Tibial nerve (tissue), 4 donors: ENCODE results near the gene CBL. TPM values are rescaled to one million over a fixed set of nuclear protein-coding genes. Genes with fewer than 3 reads are reported as not detected.
A peak's percentile ranks its signal among the peaks of the same experiment; 100 is the strongest.

Experiments
- DNase-seq, 2 donors: peaks; one replicate each; pipeline ENCODE4 v3.0.0-alpha.2; 2019; ENCODE audit warnings: low spot score in 2 of 2
- H3K27ac ChIP-seq, 4 donors: fragments of 200-600 bp; sonication (generic) in 3 of 4; one replicate each; pipeline ENCODE4 v1.5.1; 2017 to 2019; ENCODE audit warnings: mild to moderate bottlenecking in 1 of 4
- H3K27me3 ChIP-seq, 2 donors: fragments of 200-600 bp; sonication (generic) in 1 of 2; one replicate each; pipeline versions ENCODE4 v1.5.1 to v1.6.0; 2017 to 2019
- H3K36me3 ChIP-seq, 3 donors: fragments of 200-600 bp; sonication (generic); one replicate each; pipeline ENCODE4 v1.5.1; 2018 to 2019
- H3K4me1 ChIP-seq, 4 donors: fragments of 200-600 bp; sonication (generic) in 3 of 4; one replicate each; pipeline ENCODE4 v1.5.1; 2017 to 2019
- H3K4me3 ChIP-seq, 4 donors: fragments of 200-600 bp; sonication (generic) in 3 of 4; one replicate each; pipeline ENCODE4 v1.5.1; 2017 to 2019; ENCODE audit warnings: mild to moderate bottlenecking in 1 of 4, moderate library complexity in 1 of 4
- H3K9me3 ChIP-seq, 4 donors: fragments of 200-600 bp; sonication (generic) in 3 of 4; one replicate each; pipeline ENCODE4 v1.5.1; 2017 to 2019
- CTCF ChIP-seq, 5 experiments: fragments of 200-600 bp in 3 of 5; fragments of 450-650 bp in 2 of 5; sonication (generic) in 3 of 5; IDR thresholded peaks; one replicate each; pipeline ENCODE4 v1.5.1; 2016 to 2019; ENCODE audit warnings: antibody characterized with exemption in 5 of 5, mild to moderate bottlenecking in 3 of 5, moderate library complexity in 2 of 5
- EP300 ChIP-seq, 2 donors: sonication (generic); formaldehyde crosslinking; IDR thresholded peaks; one replicate each; pipeline ENCODE4 v1.6.1; 2017; ENCODE audit warnings: antibody characterized with exemption in 2 of 2, mild to moderate bottlenecking in 1 of 2
- POLR2A ChIP-seq, 2 donors: fragments of 450-650 bp; IDR thresholded peaks; one replicate each; pipeline ENCODE4 v1.6.1; 2017; ENCODE audit warnings: antibody characterized with exemption in 2 of 2, mild to moderate bottlenecking in 2 of 2, moderate library complexity in 2 of 2
- WGBS, 2 donors: methylation state at CpG; one replicate each; pipeline ENCODE4 v1.1.5; 2018; 5-methylcytosine and 5-hydroxymethylcytosine counted together
- total RNA-seq, 4 donors: library from RNA; depleted of rRNA; stranded (reverse); fragments of >200 nt; gene quantifications; one replicate each; pipeline ENCODE4 v1.1.0, GENCODE V29; 2016

Gene CBL
- total RNA-seq, 4 donors from 2014 or later, result 14.2 to 19.2 (median 16.0) TPM

DNA sequence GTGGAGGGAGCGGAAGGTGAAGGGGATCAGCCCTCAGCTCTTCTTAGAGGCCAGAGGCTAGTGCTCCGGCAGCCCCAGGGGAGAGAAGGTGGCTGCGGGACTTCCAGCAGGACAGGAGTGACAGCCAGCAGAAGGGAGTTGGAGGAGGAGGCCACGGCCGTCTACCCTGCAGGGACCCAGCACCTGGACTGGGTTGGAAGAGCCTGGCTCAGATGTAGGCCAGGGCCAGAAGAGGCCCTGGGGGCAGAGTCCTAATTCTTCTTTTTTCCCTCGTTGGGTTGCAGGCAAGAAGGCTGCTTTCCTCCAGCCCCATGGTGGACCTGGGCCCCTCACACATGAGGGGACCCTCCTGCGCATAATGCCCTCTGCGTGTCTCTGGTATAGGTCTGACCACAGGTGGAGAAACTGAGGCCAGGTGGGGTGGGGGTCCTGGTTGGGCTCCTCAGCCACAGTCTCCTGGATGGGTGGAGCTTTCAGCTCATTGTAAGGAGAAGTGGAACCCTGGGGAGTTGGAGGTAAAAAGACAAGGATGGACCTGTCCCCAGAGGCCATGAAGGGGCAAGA is 113.1 kb downstream of the CBL start:
- Histone ChIP-seq H3K9me3 (no peaks in the 10 kb centered on the region), H3K27ac (peak overlapping the region; percentile 89 to 96 (median 93)), H3K4me1 (peaks cover 0 to 94% (median 60%) of the 10 kb centered on the region in 4 donors), H3K27me3 (peaks cover 0 to 31% of the 10 kb centered on the region in 2 donors), H3K36me3 (no peaks in the 10 kb centered on the region), H3K4me3 (no peak overlapping the region)
- 54 to 69% methylated on average over 7 to 8 of the region's 8 CpGs for WGBS, 2 donors
- no peak for DNase-seq
- TF ChIP-seq EP300 (IDR thresholded peaks at IDR 0.05) (no peak), POLR2A (IDR thresholded peaks at IDR 0.05) (no peak), CTCF (IDR thresholded peaks at IDR 0.05) (no peak)

DNA sequence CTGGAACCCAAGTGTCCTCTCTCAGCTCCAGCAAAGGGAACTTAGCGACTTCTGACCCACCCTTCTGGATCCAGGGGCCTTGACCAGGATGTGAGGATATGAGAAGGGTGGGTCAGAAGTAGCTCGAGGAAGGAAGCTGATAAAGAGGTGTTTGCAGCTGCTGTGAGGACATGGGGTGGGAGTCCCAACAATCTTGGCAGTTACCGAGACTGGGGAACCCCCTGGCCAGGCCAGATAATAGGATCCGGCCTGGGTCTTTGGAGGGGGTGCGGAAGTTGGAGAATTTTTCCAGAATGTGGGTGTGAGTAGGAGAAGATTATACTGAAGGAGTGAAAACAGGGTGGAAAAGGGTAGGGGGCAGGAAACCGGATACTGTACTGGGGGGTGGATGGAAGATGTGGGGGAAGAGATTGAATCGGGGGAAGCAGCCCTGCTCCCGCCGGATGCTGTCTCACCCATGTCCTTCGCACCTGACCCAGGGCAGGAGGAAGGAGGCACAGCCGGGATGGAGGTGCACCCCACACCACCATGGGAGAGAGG is 113.6 kb downstream of the CBL start:
- peaks cover 0 to 89% (median 60%) of the 10 kb centered on the region in 4 donors for H3K4me1 ChIP-seq

DNA sequence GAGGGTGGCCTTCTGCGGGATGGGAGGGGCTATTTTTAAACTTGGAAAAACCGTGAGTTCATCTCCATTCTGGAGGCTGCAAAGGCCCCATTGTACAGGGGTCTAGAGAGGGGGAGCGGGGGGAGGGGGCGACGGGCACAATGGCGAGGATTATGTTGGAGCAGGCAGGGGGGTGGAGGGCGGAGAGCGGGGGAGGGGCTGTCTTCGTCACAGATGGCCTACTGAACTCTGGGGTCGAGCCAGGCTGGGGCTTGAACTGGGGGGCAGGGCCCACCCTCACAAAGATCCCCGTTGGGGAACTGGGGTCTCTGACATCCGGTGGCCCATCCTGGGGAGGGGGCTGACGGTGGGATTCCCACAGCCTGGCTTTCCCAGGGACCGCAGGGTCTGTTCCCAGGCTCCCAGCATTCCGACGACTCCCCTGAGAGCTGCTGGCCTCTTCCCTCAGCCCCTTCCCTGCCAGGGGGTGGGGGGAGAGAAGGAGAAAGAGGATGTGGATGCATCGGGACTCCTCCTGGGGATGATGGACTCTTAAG is 114.2 kb downstream of the CBL start:
- H3K27me3 ChIP-seq, result peaks cover 0 to 31% of the 10 kb centered on the region in 2 donors
- H3K27ac ChIP-seq, result peak overlapping the region; percentile 89 to 96 (median 93)
- H3K4me1 ChIP-seq, result peaks cover 0 to 83% (median 56%) of the 10 kb centered on the region in 4 donors
- no peaks in the 10 kb centered on the region for H3K36me3 ChIP-seq
- WGBS, 2 donors, result 19 to 28% methylated on average over 13 to 17 of the region's 17 CpGs
- TF ChIP-seq POLR2A (IDR thresholded peaks at IDR 0.05) (no peak), CTCF (IDR thresholded peaks at IDR 0.05) (no peak), EP300 (IDR thresholded peaks at IDR 0.05) (no peak)
- no peak for DNase-seq
- peak overlapping the region; percentile 40 to 53 (median 50) for H3K4me3 ChIP-seq
- H3K9me3 ChIP-seq, result no peaks in the 10 kb centered on the region

More for the DNA sequence above, 113.6 kb downstream of the CBL start:
- H3K4me3 ChIP-seq, result peak overlapping the region in 1 of 4 donors; percentile 53
- DNase-seq, result no peak
- H3K9me3 ChIP-seq, result no peaks in the 10 kb centered on the region
- no peak for TF ChIP-seq CTCF (IDR thresholded peaks at IDR 0.05)
- peak in 1 of 2 donors; percentile 13 for TF ChIP-seq POLR2A (IDR thresholded peaks at IDR 0.05)
- peak in 1 of 2 donors; percentile 9 for TF ChIP-seq EP300 (IDR thresholded peaks at IDR 0.05)
- 36 to 38% methylated on average over 11 of the region's 11 CpGs for WGBS, 2 donors
- peak overlapping the region; percentile 89 to 96 (median 93) for H3K27ac ChIP-seq
- peaks cover 0 to 31% of the 10 kb centered on the region in 2 donors for H3K27me3 ChIP-seq
- no peaks in the 10 kb centered on the region for H3K36me3 ChIP-seq

DNA sequence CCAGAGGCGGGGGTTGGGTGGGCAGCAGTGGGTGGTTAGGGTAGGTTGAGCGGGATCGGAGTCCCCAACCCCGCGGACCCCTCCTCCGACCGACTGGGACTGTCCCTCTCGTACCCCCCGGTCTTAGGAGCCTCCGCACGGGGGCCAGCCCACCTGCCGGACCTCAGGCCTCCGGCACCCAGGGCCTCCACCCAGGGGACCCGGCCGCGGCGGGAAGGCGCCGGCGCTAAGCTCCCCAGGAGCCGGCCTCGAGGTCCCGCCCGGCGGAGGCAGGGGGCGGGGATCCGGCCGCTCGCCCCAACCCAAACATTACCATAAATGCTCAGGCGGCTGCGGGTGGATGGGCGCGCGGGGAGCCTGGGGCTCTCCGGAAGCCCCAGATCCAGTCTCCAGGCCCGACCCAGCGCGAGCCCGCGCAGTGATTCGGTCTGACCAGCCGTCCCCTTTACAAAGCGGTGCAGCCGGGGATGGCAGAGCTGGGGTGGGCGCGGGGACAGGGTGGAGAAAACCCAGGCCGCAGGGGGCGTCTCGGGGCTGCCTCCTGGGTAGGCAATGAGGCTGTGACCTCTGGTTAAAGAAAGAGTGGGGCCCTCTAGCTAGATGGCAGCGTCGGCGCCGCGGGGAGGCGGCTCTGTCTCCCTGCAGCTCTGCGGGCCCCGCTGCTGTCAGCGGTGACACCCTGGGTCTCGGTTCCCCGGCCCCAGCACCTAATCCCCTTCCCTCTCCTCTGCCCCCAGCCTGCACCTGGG is 114.8 kb downstream of the CBL start:
- Histone ChIP-seq H3K9me3 (no peaks in the 10 kb centered on the region), H3K4me1 (peaks cover 0 to 77% (median 53%) of the 10 kb centered on the region in 4 donors), H3K36me3 (no peaks in the 10 kb centered on the region), H3K4me3 (peak overlapping the region; percentile 40 to 53 (median 50)), H3K27ac (peak overlapping the region; percentile 89 to 96 (median 93)), H3K27me3 (peaks cover 0 to 27% of the 10 kb centered on the region in 2 donors)
- no peak for TF ChIP-seq CTCF (IDR thresholded peaks at IDR 0.05)
- TF ChIP-seq POLR2A (IDR thresholded peaks at IDR 0.05), result peak; percentile 13 to 54
- TF ChIP-seq EP300 (IDR thresholded peaks at IDR 0.05), result peak in 1 of 2 donors; percentile 75
- DNase-seq, result no peak
- WGBS, 2 donors, result 1 to 3% methylated on average over 21 to 38 of the region's 60 CpGs
